HG03095 (cell line): ENCODE data around the gene MIER1.
"Not testable (repeated sequence)": the region's sequence is repeated elsewhere in the genome, so short reads cannot be mapped to it uniquely, and the experiment has no call there.

Experiments
- ATAC-seq: cut with Tn5 transposase; IDR thresholded peaks from one replicate; pipeline ENCODE4 v1.9.1; 2021; ENCODE audit warnings: moderate library complexity; ENCODE audit not compliant: unreplicated experiment

Gene MIER1

DNA sequence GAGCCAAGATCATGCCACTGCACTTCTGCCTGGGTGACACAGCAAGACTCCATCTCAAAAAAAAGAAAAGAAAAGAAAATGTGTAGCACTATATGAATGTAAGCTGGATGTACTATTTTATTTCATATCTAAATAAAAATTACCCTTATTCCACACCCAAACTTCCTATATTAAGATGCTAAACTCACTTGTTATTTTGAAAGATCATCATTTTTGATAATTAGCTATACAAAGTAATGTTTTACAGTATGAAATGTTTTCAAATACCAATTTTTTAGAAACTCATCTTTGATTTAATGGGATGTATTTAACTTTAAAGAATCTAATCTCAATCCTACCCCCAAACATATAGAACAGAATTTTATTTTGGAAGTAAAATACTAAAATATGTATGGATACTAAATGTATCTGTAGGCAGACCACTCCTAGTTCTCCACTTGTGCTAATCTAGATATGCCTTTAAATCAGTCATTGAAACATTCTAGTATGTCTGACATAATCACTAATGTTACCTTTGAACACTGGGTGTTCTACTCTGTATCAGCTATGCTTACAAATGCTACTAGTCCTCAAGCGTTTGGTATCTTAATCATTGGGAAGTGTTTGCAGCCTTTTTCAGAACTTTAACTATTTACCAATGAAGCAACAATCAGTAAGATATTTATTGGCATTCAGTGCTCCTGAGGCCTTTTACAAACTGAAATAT is 12.9 kb downstream of the MIER1 start:
- no peak for ATAC-seq

DNA sequence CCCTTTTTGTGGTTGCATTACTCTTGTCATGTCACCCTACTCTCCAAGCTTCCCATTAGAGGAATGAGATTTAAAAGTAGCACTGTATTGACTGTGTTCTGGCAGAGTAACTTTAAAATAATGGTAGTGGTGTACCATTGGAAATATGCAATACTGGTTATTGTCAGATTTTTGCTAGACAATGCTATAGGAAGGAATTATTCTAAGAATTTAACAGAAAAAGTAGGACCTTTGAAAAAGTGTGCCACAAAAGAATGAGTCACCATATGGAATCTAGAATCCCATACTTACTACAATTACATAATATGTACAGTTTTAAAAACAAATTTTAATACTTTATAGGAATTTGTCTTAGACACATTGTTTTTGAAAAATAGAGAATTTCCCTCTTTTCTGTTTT is 13.8 kb downstream of the MIER1 start:
- ATAC-seq = no peak

DNA sequence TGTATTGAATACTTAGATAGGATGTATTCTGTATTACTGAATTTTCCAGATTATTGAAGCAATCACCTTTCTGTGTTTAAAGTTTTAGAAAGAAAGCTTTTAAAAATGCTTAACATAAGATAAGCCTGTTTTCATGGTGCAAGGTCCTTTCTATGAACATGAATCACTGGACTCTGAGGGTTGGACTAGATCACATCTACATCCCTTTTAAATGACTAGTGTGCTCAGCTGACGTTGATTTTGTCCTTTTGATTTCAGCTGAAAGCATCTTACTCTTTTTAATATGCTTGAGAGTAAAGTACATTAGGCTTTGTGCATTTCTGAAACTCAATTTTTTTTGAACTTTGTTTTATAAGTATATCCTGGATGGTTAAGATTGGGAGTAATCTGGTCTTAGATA is 16.2 kb downstream of the MIER1 start:
- no peak for ATAC-seq

- ATAC-seq = no peak
Observed at GRCh38 chr1:66943361-66943969, 18.7 kb downstream of the MIER1 start.

- no peak for ATAC-seq
Observed at GRCh38 chr1:66944330-66945274, 19.8 kb downstream of the MIER1 start.

DNA sequence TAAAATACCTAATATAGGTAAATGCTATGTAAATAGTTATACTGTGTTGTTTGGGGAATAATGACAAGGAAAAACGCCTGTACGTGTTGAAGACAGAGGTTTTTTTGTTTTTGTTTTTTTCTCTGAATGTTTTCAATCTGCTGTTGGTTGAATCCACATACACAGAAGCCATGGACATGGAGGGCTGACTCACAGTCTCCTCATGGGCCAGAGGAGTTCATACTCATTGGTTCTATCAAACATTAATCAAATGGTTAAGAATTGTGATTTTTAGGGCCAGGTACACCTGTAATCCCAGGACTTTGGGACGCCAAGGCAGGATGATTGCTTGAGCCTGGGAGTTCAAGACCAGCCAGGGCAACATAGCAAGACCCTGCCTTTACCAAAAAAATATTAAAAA is 20.5 kb downstream of the MIER1 start:
- ATAC-seq = no peak

- no peak for ATAC-seq
Observed at GRCh38 chr1:66947267-66947666, 22.5 kb downstream of the MIER1 start.

GRCh38 chr1:66951513-66951912 is 26.7 kb downstream of the MIER1 start:
- no peak for ATAC-seq

DNA sequence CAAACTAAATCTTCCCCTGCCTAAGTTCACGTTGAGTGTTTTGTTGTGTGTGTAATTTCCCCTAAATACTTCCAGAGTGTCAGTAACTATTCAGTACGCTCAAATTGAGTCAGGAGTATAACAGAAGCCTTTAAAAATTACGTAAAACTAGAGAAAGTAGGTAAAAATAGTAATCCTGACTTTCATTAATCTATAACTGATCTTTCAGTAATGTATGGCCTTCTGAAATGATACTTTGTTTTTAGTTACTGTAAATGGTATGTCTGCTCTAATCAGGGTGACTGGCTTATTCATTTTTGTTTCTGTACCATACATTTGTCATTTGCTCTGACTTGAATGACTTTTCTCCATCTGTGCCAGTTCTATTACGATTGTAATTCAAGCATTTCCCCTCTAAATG is 29.4 kb downstream of the MIER1 start:
- peak; percentile 72 for ATAC-seq

DNA sequence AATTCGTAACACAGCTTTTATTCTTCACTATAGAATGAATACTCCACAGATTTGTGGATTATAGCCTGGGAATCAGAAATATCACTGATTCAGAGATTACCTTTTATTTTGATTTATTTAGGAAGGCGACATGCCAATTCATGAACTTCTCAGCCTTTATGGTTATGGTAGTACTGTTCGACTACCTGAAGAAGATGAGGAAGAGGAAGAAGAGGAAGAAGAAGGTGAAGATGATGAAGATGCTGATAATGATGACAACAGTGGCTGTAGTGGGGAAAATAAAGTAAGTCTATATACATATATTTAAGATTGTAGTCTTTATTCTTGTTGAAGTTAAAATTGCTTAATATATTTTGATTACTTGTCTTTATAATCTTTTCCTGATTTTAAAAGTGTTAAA is 33.1 kb downstream of the MIER1 start:
- ATAC-seq = no peak

DNA sequence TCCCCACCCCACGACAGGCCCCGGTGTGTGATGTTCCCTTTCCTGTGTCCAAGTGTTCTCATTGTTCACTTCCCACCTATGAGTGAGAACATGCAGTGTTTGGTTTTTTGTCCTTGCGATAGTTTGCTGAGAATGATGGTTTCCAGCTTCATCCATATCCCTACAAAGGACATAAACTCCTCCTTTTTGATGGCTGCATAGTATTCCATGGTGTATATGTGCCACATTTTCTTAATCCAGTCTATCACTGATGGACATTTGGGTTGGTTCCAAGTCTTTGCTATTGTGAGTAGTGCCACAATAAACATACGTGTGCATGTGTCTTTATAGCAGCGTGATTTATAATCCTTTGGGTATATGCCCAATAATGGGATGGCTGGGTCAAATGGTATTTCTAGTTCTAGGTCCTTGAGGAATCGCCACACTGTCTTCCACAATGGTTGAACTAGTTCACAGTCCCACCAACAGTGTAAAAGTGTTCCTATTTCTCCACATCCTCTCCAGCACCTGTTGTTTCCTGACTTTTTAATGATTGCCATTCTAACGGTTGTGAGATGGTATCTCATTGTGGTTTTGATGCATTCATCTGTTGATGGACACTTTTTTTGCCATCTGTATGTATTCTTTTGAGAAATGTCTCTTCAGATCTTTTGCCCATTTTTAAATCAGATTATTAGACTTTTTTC is 41.5 kb downstream of the MIER1 start:
- ATAC-seq = not testable (repeated sequence)

GRCh38 chr1:66968574-66968973 is 43.8 kb downstream of the MIER1 start:
- no peak for ATAC-seq

DNA sequence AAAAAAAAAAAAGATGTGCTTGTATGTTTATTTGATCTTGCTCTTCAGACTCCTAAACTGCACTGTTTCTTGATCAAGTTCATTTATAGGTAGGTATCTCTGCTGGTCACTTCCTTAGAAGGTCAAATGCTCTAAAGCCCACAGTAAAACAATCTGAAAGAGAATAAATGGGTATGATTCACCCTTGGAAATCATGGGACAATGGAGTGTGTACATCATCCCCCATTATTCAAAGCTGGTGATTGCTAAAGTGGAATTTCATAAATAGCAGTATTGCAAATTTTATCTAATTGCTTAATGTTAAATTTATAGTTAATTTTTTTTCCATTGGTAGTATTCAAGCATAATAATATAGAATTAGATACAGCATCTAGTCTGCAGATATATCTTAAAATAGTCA is 53.4 kb downstream of the MIER1 start:
- no peak for ATAC-seq

GRCh38 chr1:66979621-66980020 is 54.8 kb downstream of the MIER1 start:
- ATAC-seq = not testable (repeated sequence)

GRCh38 chr1:66980745-66981367 is 56.1 kb downstream of the MIER1 start:
- no peak for ATAC-seq

- no peak for ATAC-seq
Observed at GRCh38 chr1:66981679-66982078, 56.9 kb downstream of the MIER1 start.

DNA sequence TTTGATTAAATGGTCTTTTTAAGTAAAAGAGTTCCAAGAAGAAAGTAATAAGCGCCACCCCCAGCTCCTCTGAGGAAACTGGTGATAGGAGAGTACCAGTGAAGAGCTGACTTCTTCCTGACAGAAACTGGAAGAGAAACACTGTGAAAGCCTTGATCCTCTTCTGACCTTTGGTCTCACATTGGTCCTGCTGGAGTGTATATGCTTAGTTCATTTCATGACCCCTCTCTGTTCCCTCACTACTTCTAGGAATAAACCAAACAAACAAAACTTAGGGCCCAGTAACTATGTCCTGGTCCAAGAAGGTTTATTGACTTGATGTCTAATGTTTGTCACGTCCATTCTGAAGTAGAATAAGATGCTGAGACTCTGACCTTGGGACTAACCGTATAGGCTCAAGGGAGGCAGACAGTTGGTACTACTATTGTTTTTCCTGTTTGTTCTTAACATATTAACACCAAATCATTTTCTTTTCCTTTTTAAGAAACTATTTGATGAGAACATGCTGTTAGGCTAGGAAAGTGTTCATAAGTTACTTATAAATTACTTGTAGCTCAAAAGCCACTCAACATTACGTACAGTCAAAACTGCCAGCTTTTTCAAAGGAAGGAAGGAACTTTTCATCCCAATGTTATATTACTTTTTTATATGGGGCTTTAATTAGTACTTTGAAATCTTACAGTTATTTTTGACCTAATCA is 57.9 kb downstream of the MIER1 start:
- ATAC-seq = peak; percentile 42

- ATAC-seq = peak; percentile 78
Observed at GRCh38 chr1:66984491-66984890, 59.7 kb downstream of the MIER1 start.

GRCh38 chr1:66985835-66986234 is 61.0 kb downstream of the MIER1 start:
- no peak for ATAC-seq

- no peak for ATAC-seq
Observed at GRCh38 chr1:66993076-66993475, 68.3 kb downstream of the MIER1 start.
